Tibial nerve (tissue), 4 donors: Measurements from ENCODE around the gene FSCN2. TPM values are rescaled to one million over a fixed set of nuclear protein-coding genes. Genes with fewer than 3 reads are reported as not detected.

Experiments used
- DNase-seq, 2 donors: peaks; one replicate each; pipeline ENCODE4 v3.0.0-alpha.2; 2019; ENCODE audit warnings: low spot score in 2 of 2
- H3K27ac ChIP-seq, 4 donors: fragments of 200-600 bp; sonication (generic) in 3 of 4; one replicate each; pipeline ENCODE4 v1.5.1; 2017 to 2019; ENCODE audit warnings: mild to moderate bottlenecking in 1 of 4
- H3K27me3 ChIP-seq, 2 donors: fragments of 200-600 bp; sonication (generic) in 1 of 2; one replicate each; pipeline versions ENCODE4 v1.5.1 to v1.6.0; 2017 to 2019
- H3K36me3 ChIP-seq, 3 donors: fragments of 200-600 bp; sonication (generic); one replicate each; pipeline ENCODE4 v1.5.1; 2018 to 2019
- H3K4me1 ChIP-seq, 4 donors: fragments of 200-600 bp; sonication (generic) in 3 of 4; one replicate each; pipeline ENCODE4 v1.5.1; 2017 to 2019
- H3K4me3 ChIP-seq, 4 donors: fragments of 200-600 bp; sonication (generic) in 3 of 4; one replicate each; pipeline ENCODE4 v1.5.1; 2017 to 2019; ENCODE audit warnings: mild to moderate bottlenecking in 1 of 4, moderate library complexity in 1 of 4
- H3K9me3 ChIP-seq, 4 donors: fragments of 200-600 bp; sonication (generic) in 3 of 4; one replicate each; pipeline ENCODE4 v1.5.1; 2017 to 2019
- CTCF ChIP-seq, 5 experiments: fragments of 200-600 bp in 3 of 5; fragments of 450-650 bp in 2 of 5; sonication (generic) in 3 of 5; IDR thresholded peaks; one replicate each; pipeline ENCODE4 v1.5.1; 2016 to 2019; ENCODE audit warnings: antibody characterized with exemption in 5 of 5, mild to moderate bottlenecking in 3 of 5, moderate library complexity in 2 of 5
- EP300 ChIP-seq, 2 donors: sonication (generic); formaldehyde crosslinking; IDR thresholded peaks; one replicate each; pipeline ENCODE4 v1.6.1; 2017; ENCODE audit warnings: antibody characterized with exemption in 2 of 2, mild to moderate bottlenecking in 1 of 2
- POLR2A ChIP-seq, 2 donors: fragments of 450-650 bp; IDR thresholded peaks; one replicate each; pipeline ENCODE4 v1.6.1; 2017; ENCODE audit warnings: antibody characterized with exemption in 2 of 2, mild to moderate bottlenecking in 2 of 2, moderate library complexity in 2 of 2
- WGBS, 2 donors: methylation state at CpG; one replicate each; pipeline ENCODE4 v1.1.5; 2018; 5-methylcytosine and 5-hydroxymethylcytosine counted together
- total RNA-seq, 4 donors: library from RNA; depleted of rRNA; stranded (reverse); fragments of >200 nt; gene quantifications; one replicate each; pipeline ENCODE4 v1.1.0, GENCODE V29; 2016

The FSCN2 gene
- total RNA-seq, 4 donors from 2014 or later: 0.42 to 4.4 (median 3.7) TPM

GRCh38 chr17:81542431-81543338, 14.5 kb downstream of the FSCN2 start:
- H3K27ac ChIP-seq: no peak overlapping the region
- TF ChIP-seq POLR2A (IDR thresholded peaks at IDR 0.05) (no peak), EP300 (IDR thresholded peaks at IDR 0.05) (no peak), CTCF (IDR thresholded peaks at IDR 0.05) (no peak)
- no peak for DNase-seq
- 77 to 82% methylated on average over 13 to 15 of the region's 15 CpGs for WGBS, 2 donors
- peaks cover 0 to 4% (median under 1%) of the 10 kb centered on the region in 4 donors for H3K4me1 ChIP-seq
- H3K36me3 ChIP-seq: peaks cover 3 to 97% (median 23%) of the 10 kb centered on the region in 3 donors
- H3K4me3 ChIP-seq: no peak overlapping the region
- H3K27me3 ChIP-seq: peaks cover 0 to 5% of the 10 kb centered on the region in 2 donors
- H3K9me3 ChIP-seq: no peaks in the 10 kb centered on the region

- 82 to 89% methylated on average over 10 to 14 of the region's 14 CpGs for WGBS, 2 donors
- Histone ChIP-seq H3K9me3 (no peaks in the 10 kb centered on the region), H3K4me3 (no peak overlapping the region), H3K36me3 (peaks cover 4 to 97% (median 29%) of the 10 kb centered on the region in 3 donors), H3K4me1 (no peaks in the 10 kb centered on the region), H3K27me3 (no peaks in the 10 kb centered on the region), H3K27ac (no peak overlapping the region)
- DNase-seq: no peak
- TF ChIP-seq CTCF (IDR thresholded peaks at IDR 0.05): no peak
- TF ChIP-seq POLR2A (IDR thresholded peaks at IDR 0.05): no peak
- no peak for TF ChIP-seq EP300 (IDR thresholded peaks at IDR 0.05)
Observed at GRCh38 chr17:81543339-81543675, 15.1 kb downstream of the FSCN2 start.

GRCh38 chr17:81543756-81544155, 15.6 kb downstream of the FSCN2 start:
- H3K36me3 ChIP-seq: peaks cover 4 to 97% (median 29%) of the 10 kb centered on the region in 3 donors
- TF ChIP-seq CTCF (IDR thresholded peaks at IDR 0.05) (no peak), POLR2A (IDR thresholded peaks at IDR 0.05) (no peak), EP300 (IDR thresholded peaks at IDR 0.05) (no peak)
- H3K9me3 ChIP-seq: no peaks in the 10 kb centered on the region
- no peaks in the 10 kb centered on the region for H3K4me1 ChIP-seq
- H3K27me3 ChIP-seq: no peaks in the 10 kb centered on the region
- no peak overlapping the region for H3K27ac ChIP-seq
- WGBS, 2 donors: 96 to 99% methylated on average over 12 to 14 of the region's 15 CpGs
- DNase-seq: no peak
- H3K4me3 ChIP-seq: no peak overlapping the region

- H3K9me3 ChIP-seq: no peaks in the 10 kb centered on the region
- TF ChIP-seq EP300 (IDR thresholded peaks at IDR 0.05) (no peak), CTCF (IDR thresholded peaks at IDR 0.05) (no peak), POLR2A (IDR thresholded peaks at IDR 0.05) (no peak)
- no peak overlapping the region for H3K27ac ChIP-seq
- no peaks in the 10 kb centered on the region for H3K4me1 ChIP-seq
- WGBS, 2 donors: 87 to 88% methylated on average over 16 of the region's 16 CpGs
- no peak for DNase-seq
- no peaks in the 10 kb centered on the region for H3K27me3 ChIP-seq
- H3K36me3 ChIP-seq: peaks cover 4 to 95% (median 29%) of the 10 kb centered on the region in 3 donors
- H3K4me3 ChIP-seq: no peak overlapping the region
Observed at GRCh38 chr17:81544281-81544974, 16.3 kb downstream of the FSCN2 start.
